Mucosa of rectum (tissue), 2 donors: ENCODE results near the gene RSRC1.
A peak's percentile ranks its signal among the peaks of the same experiment; 100 is the strongest.

ENCODE experiments used
- H3K27ac ChIP-seq, 2 donors: one replicate each; pipeline ENCODE4 v1.7.0; 2013; ENCODE audit warnings: inconsistent platforms in 2 of 2, low read depth in 2 of 2, low read length in 2 of 2
- H3K27me3 ChIP-seq, 2 donors: one replicate each; pipeline ENCODE4 v1.7.0; 2013; ENCODE audit warnings: low read length in 2 of 2; ENCODE audit not compliant: control insufficient read depth in 2 of 2, insufficient read depth in 2 of 2
- H3K36me3 ChIP-seq, 2 donors: one replicate each; pipeline ENCODE4 v1.7.0; 2013; ENCODE audit warnings: low read length in 2 of 2; ENCODE audit not compliant: control insufficient read depth in 2 of 2, insufficient read depth in 2 of 2
- H3K4me1 ChIP-seq, 2 donors: one replicate each; pipeline ENCODE4 v1.7.0; 2013; ENCODE audit warnings: low read length in 2 of 2, mild to moderate bottlenecking in 1 of 2; ENCODE audit not compliant: control insufficient read depth in 2 of 2, insufficient read depth in 2 of 2
- H3K4me3 ChIP-seq, 2 donors: one replicate each; pipeline ENCODE4 v1.7.0; 2013; ENCODE audit warnings: low read length in 2 of 2
- H3K9ac ChIP-seq, 2 donors: one replicate each; pipeline ENCODE4 v1.7.0; 2013; ENCODE audit warnings: low read length in 2 of 2, low read depth in 1 of 2, mild to moderate bottlenecking in 1 of 2
- H3K9me3 ChIP-seq, 2 donors: one replicate each; pipeline ENCODE4 v1.7.0; 2013; ENCODE audit warnings: low read length in 2 of 2; ENCODE audit not compliant: control insufficient read depth in 2 of 2
- donor health status: healthy.
- donor health status: Normal muscosa, but diverticular disease.

The RSRC1 gene

GRCh38 chr3:158127250-158128219, 17.6 kb downstream of the RSRC1 start:
- Histone ChIP-seq H3K9me3 (no peaks in the 10 kb centered on the region), H3K27me3 (no peaks in the 10 kb centered on the region), H3K27ac (no peak overlapping the region), H3K36me3 (peaks cover 15 to 29% of the 10 kb centered on the region in 2 donors), H3K4me1 (no peaks in the 10 kb centered on the region), H3K4me3 (no peak overlapping the region), H3K9ac (no peak overlapping the region)

GRCh38 chr3:158128755-158129154, 18.9 kb downstream of the RSRC1 start:
- Histone ChIP-seq H3K9ac (no peak overlapping the region), H3K27me3 (no peaks in the 10 kb centered on the region), H3K9me3 (no peaks in the 10 kb centered on the region), H3K36me3 (peaks cover 12 to 24% of the 10 kb centered on the region in 2 donors), H3K27ac (no peak overlapping the region), H3K4me1 (no peaks in the 10 kb centered on the region), H3K4me3 (no peak overlapping the region)

- Histone ChIP-seq H3K36me3 (peaks cover 0 to 2% of the 10 kb centered on the region in 2 donors), H3K4me1 (no peaks in the 10 kb centered on the region), H3K9me3 (no peaks in the 10 kb centered on the region), H3K27ac (no peak overlapping the region), H3K9ac (no peak overlapping the region), H3K27me3 (no peaks in the 10 kb centered on the region), H3K4me3 (no peak overlapping the region)
These were observed 24.5 kb downstream of the RSRC1 start for GRCh38 chr3:158134363-158134762.

GRCh38 chr3:158140396-158140795, 30.5 kb downstream of the RSRC1 start:
- Histone ChIP-seq H3K36me3 (peaks cover 0 to 2% of the 10 kb centered on the region in 2 donors), H3K9ac (no peak overlapping the region), H3K27me3 (no peaks in the 10 kb centered on the region), H3K4me1 (peaks cover 0 to 2% of the 10 kb centered on the region in 2 donors), H3K4me3 (no peak overlapping the region), H3K9me3 (no peaks in the 10 kb centered on the region), H3K27ac (peak overlapping the region in 1 of 2 donors; percentile 34)

- Histone ChIP-seq H3K27me3 (no peaks in the 10 kb centered on the region), H3K4me3 (no peak overlapping the region), H3K9me3 (no peaks in the 10 kb centered on the region), H3K27ac (no peak overlapping the region), H3K36me3 (no peaks in the 10 kb centered on the region), H3K9ac (no peak overlapping the region), H3K4me1 (no peaks in the 10 kb centered on the region)
These were observed 38.3 kb downstream of the RSRC1 start for GRCh38 chr3:158148218-158148617.

- Histone ChIP-seq H3K27me3 (no peaks in the 10 kb centered on the region), H3K4me3 (no peak overlapping the region), H3K4me1 (no peaks in the 10 kb centered on the region), H3K27ac (no peak overlapping the region), H3K36me3 (no peaks in the 10 kb centered on the region), H3K9ac (no peak overlapping the region), H3K9me3 (no peaks in the 10 kb centered on the region)
These were observed 42.3 kb downstream of the RSRC1 start for GRCh38 chr3:158152186-158152585.

GRCh38 chr3:158158969-158159368, 49.1 kb downstream of the RSRC1 start:
- no peaks in the 10 kb centered on the region for H3K4me1 ChIP-seq
- H3K27ac ChIP-seq, result no peak overlapping the region
- H3K9ac ChIP-seq, result no peak overlapping the region
- H3K36me3 ChIP-seq, result no peaks in the 10 kb centered on the region
- no peaks in the 10 kb centered on the region for H3K27me3 ChIP-seq
- H3K4me3 ChIP-seq, result no peak overlapping the region
- no peaks in the 10 kb centered on the region for H3K9me3 ChIP-seq

GRCh38 chr3:158159714-158160113, 49.8 kb downstream of the RSRC1 start:
- Histone ChIP-seq H3K27ac (no peak overlapping the region), H3K9me3 (no peaks in the 10 kb centered on the region), H3K9ac (no peak overlapping the region), H3K36me3 (no peaks in the 10 kb centered on the region), H3K4me3 (no peak overlapping the region), H3K4me1 (no peaks in the 10 kb centered on the region), H3K27me3 (no peaks in the 10 kb centered on the region)

- Histone ChIP-seq H3K4me3 (no peak overlapping the region), H3K27ac (no peak overlapping the region), H3K9me3 (no peaks in the 10 kb centered on the region)
These were observed 51.1 kb downstream of the RSRC1 start for GRCh38 chr3:158160958-158161357.

GRCh38 chr3:158165141-158165655, 55.3 kb downstream of the RSRC1 start:
- Histone ChIP-seq H3K36me3 (no peaks in the 10 kb centered on the region), H3K9ac (no peak overlapping the region), H3K27me3 (no peaks in the 10 kb centered on the region), H3K4me3 (no peak overlapping the region), H3K4me1 (no peaks in the 10 kb centered on the region), H3K9me3 (no peaks in the 10 kb centered on the region), H3K27ac (no peak overlapping the region)

More at GRCh38 chr3:158160958-158161357, 51.1 kb downstream of the RSRC1 start:
- Histone ChIP-seq H3K9ac (no peak overlapping the region), H3K36me3 (no peaks in the 10 kb centered on the region), H3K27me3 (no peaks in the 10 kb centered on the region), H3K4me1 (no peaks in the 10 kb centered on the region)
